GM19193 (cell line): Measurements from ENCODE around the gene LTC4S.

Experiments used
- POLR2A ChIP-seq: IDR thresholded peaks from 4 replicates; pipeline ENCODE4 v1.6.1; 2011; ENCODE audit not compliant: insufficient read depth, insufficient read length; ENCODE audit errors: extremely low read depth

Gene LTC4S

GRCh38 chr5:179820483-179821297 lies 26.9 kb downstream of the LTC4S start, which contains the start of gene SQSTM1:
TSS of gene SQSTM1 (plus strand) at chr5:179820905. CDS start at chr5:179820937, 32 bp downstream.
- TF ChIP-seq POLR2A, result peak; percentile 99

- peak; percentile 57 for TF ChIP-seq POLR2A
These were observed 27.7 kb downstream of the LTC4S start for GRCh38 chr5:179821298-179822058.

GRCh38 chr5:179822059-179822432 lies 28.3 kb downstream of the LTC4S start:
- no peak for TF ChIP-seq POLR2A

- peak; percentile 45 for TF ChIP-seq POLR2A
These were observed 28.7 kb downstream of the LTC4S start for GRCh38 chr5:179822444-179822990.

- TF ChIP-seq POLR2A, result no peak
These were observed 30.4 kb downstream of the LTC4S start for GRCh38 chr5:179823937-179824744.

GRCh38 chr5:179824745-179825112 lies 30.9 kb downstream of the LTC4S start:
- TF ChIP-seq POLR2A, result no peak

GRCh38 chr5:179825655-179826182 lies 31.9 kb downstream of the LTC4S start:
- TF ChIP-seq POLR2A, result no peak

- TF ChIP-seq POLR2A, result no peak
These were observed 33.9 kb downstream of the LTC4S start for GRCh38 chr5:179827680-179828079.

- TF ChIP-seq POLR2A, result no peak
These were observed 35.1 kb downstream of the LTC4S start for GRCh38 chr5:179828756-179829421.

GRCh38 chr5:179829732-179830435 lies 36.1 kb downstream of the LTC4S start:
- TF ChIP-seq POLR2A, result peak; percentile 33

GRCh38 chr5:179830818-179831468 lies 37.2 kb downstream of the LTC4S start:
- TF ChIP-seq POLR2A, result peak; percentile 16

- no peak for TF ChIP-seq POLR2A
These were observed 38.4 kb downstream of the LTC4S start for GRCh38 chr5:179832039-179832745.
